ENCODE data around the gene CES2.

The CES2 gene

GRCh38 chr16:66918803-66919568, 16.3 kb upstream of the CES2 start, which contains the start of gene CDH16:
Gene CDH16, minus strand, starts transcription at chr16:66918885. Its CDS starts 820 bp downstream, at chr16:66918065.
- no peak for DNase-seq

- no peak for DNase-seq
Measured at GRCh38 chr16:66919569-66920298, 15.6 kb upstream of the CES2 start.

GRCh38 chr16:66920299-66920590, 15.1 kb upstream of the CES2 start:
- no peak for DNase-seq

- no peak for DNase-seq
Measured at GRCh38 chr16:66920924-66921680, 14.2 kb upstream of the CES2 start.

GRCh38 chr16:66921729-66922450, 13.4 kb upstream of the CES2 start:
- DNase-seq: no peak

- DNase-seq: no peak
Measured at GRCh38 chr16:66923247-66923731, 12.0 kb upstream of the CES2 start.

- no peak for DNase-seq
Measured at GRCh38 chr16:66923866-66924265, 11.4 kb upstream of the CES2 start.

GRCh38 chr16:66924527-66925321, 10.6 kb upstream of the CES2 start:
- DNase-seq: no peak

- DNase-seq: peak; percentile 25
Measured at GRCh38 chr16:66925322-66925840, 9.9 kb upstream of the CES2 start, which contains the start of gene RRAD. Gene RRAD, minus strand, starts transcription at chr16:66925535. Its CDS starts 356 bp downstream, at chr16:66925179.

GRCh38 chr16:66926171-66926947, 9.0 kb upstream of the CES2 start:
- DNase-seq: no peak

GRCh38 chr16:66926961-66927436, 8.3 kb upstream of the CES2 start:
- peak; percentile 67 for DNase-seq

- DNase-seq: no peak
Measured at GRCh38 chr16:66927918-66928649, 7.2 kb upstream of the CES2 start.

GRCh38 chr16:66928702-66929388, 6.5 kb upstream of the CES2 start:
- peak; percentile 58 for DNase-seq

GRCh38 chr16:66930189-66930588, 5.1 kb upstream of the CES2 start:
- peak; percentile 51 for DNase-seq

GRCh38 chr16:66931665-66932064, 3.7 kb upstream of the CES2 start:
- no peak for DNase-seq

GRCh38 chr16:66932076-66932475, 3.2 kb upstream of the CES2 start:
- no peak for DNase-seq

GRCh38 chr16:66933776-66934137, 1.6 kb upstream of the CES2 start:
- no peak for DNase-seq

- peak; percentile 83 for DNase-seq
Measured at GRCh38 chr16:66934138-66934838, 1.0 kb upstream of the CES2 start, which contains the start of gene CIAO2B. Gene CIAO2B, minus strand, starts transcription at chr16:66934402. Its CDS starts 38 bp downstream, at chr16:66934364.

Data from HCEC 1CT (cell line).